HCT116 (cell line): ENCODE measurements around the gene GPC5. TPM values are rescaled to one million over a fixed set of nuclear protein-coding genes. Genes with fewer than 3 reads are reported as not detected.

Experiments
- ATAC-seq: fragments of 200-7000 bp; cut with Tn5 transposase; 2 replicates; pipeline ENCODE4 v1.9.1; 2020; ENCODE audit warnings: mild to moderate bottlenecking, moderate library complexity
- BruUV-seq: library from RNA; stranded (reverse); fragments of 400-500 nt; replicated peaks from 2 replicates; lab custom pipeline; 2021; lab: Mats Ljungman, UMichigan
- CTCF ChIA-PET: fragments of 300-600 bp; sonication (Branson Sonifier 250); formaldehyde crosslinking; loops from one replicate; lab custom pipeline; 2021; ENCODE audit warnings: antibody characterized with exemption; lab: Charles Lee
- POLR2A ChIA-PET: fragments of 300-600, 350-600 bp; sonication (Branson Sonifier 250); formaldehyde crosslinking; loops from one replicate; lab custom pipeline; 2021; ENCODE audit warnings: antibody characterized with exemption; lab: Charles Lee
- RAD21 ChIA-PET, 2 experiments: fragments of 300-600 bp; sonication (Branson Sonifier 250); formaldehyde crosslinking; loops; one replicate each; lab custom pipeline; 2023; ENCODE audit warnings: low total read pairs in 2 of 2; ENCODE audit not compliant: uncharacterized antibody in 2 of 2, unreplicated experiment in 2 of 2, low non-redundant PET in 1 of 2; lab: Charles Lee
- DNase-seq: peaks from one replicate; pipeline ENCODE4 v3.0.0-alpha.2; 2010; ENCODE audit warnings: low read depth, low spot score
- H2AFZ ChIP-seq: fragments of 200-600 bp; shearing (Covaris generic), sonication (generic); 2 replicates; pipeline ENCODE4 v1.6.1; 2017; ENCODE audit warnings: low read depth, mixed run types, mixed read lengths, antibody characterized with exemption, low read length; ENCODE audit not compliant: poor library complexity, severe bottlenecking
- H3K27ac ChIP-seq: 2 replicates; pipeline ENCODE4 v1.5.1; 2012; ENCODE audit warnings: low read depth, low read length
- H3K27me3 ChIP-seq: fragments of 200-600 bp; sonication (generic); 2 replicates; pipeline ENCODE4 v1.6.1; 2016; ENCODE audit warnings: mixed run types, low read length, mixed read lengths; ENCODE audit not compliant: insufficient read depth
- H3K36me3 ChIP-seq, 2 experiments: fragments of 200-500 bp in 1 of 2; fragments of 200-600 bp in 1 of 2; sonication (Bioruptor generic) in 1 of 2; sonication (generic) in 1 of 2; 2 replicates each; pipeline versions ENCODE4 v1.5.1 to v1.6.1; 2014 to 2016; ENCODE audit warnings: low read length in 2 of 2, inconsistent platforms in 1 of 2, mixed read lengths in 1 of 2, mixed run types in 1 of 2; ENCODE audit not compliant: insufficient read depth in 2 of 2, control insufficient read depth in 1 of 2
- H3K4me1 ChIP-seq, 2 experiments: fragments of 200-600 bp in 1 of 2; sonication (generic) in 1 of 2; 2 replicates each; pipeline versions ENCODE4 v1.5.1 to v1.6.1; 2012 to 2017; ENCODE audit warnings: low read length in 2 of 2, inconsistent platforms in 1 of 2, mild to moderate bottlenecking in 1 of 2, mixed read lengths in 1 of 2, mixed run types in 1 of 2, moderate library complexity in 1 of 2; ENCODE audit not compliant: insufficient read depth in 2 of 2, control insufficient read depth in 1 of 2
- H3K4me2 ChIP-seq: fragments of 200-600 bp; sonication (generic); 2 replicates; pipeline ENCODE4 v1.6.1; 2017; ENCODE audit warnings: mixed run types, low read length, mixed read lengths
- H3K4me3 ChIP-seq, 2 experiments: fragments of 200-600 bp in 1 of 2; sonication (generic) in 1 of 2; replicated peaks in 1 of 2; 2 replicates each; pipeline ENCODE4 v1.5.1; 2011 to 2016; ENCODE audit warnings: low read length in 2 of 2, control low read depth in 1 of 2, low read depth in 1 of 2, mild to moderate bottlenecking in 1 of 2, mixed read lengths in 1 of 2, mixed run types in 1 of 2
- H3K79me2 ChIP-seq: fragments of 200-600 bp; sonication (generic); 2 replicates; pipeline ENCODE4 v1.6.1; 2017; ENCODE audit warnings: mild to moderate bottlenecking, mixed run types, low read length, moderate library complexity, mixed read lengths; ENCODE audit not compliant: insufficient read depth
- H3K9ac ChIP-seq: fragments of 200-600 bp; sonication (generic); 2 replicates; pipeline ENCODE4 v1.6.1; 2016; ENCODE audit warnings: low read length, mixed read lengths
- H3K9me2 ChIP-seq: fragments of 200-600 bp; sonication (generic), shearing (Covaris generic); 2 replicates; pipeline ENCODE4 v1.6.1; 2017; ENCODE audit warnings: mixed run types, mild to moderate bottlenecking, moderate library complexity; ENCODE audit not compliant: insufficient read depth
- H3K9me3 ChIP-seq, 2 experiments: fragments of 200-500 bp in 1 of 2; fragments of 200-600 bp in 1 of 2; sonication (Bioruptor generic) in 1 of 2; sonication (generic) in 1 of 2; 2 replicates each; pipeline ENCODE4 v1.6.1; 2014 to 2017; ENCODE audit warnings: low read length in 2 of 2, mixed read lengths in 2 of 2, inconsistent platforms in 1 of 2, low read depth in 1 of 2, mild to moderate bottlenecking in 1 of 2, mixed run types in 1 of 2, moderate library complexity in 1 of 2; ENCODE audit not compliant: control insufficient read depth in 1 of 2, insufficient read depth in 1 of 2
- H4K20me1 ChIP-seq: fragments of 200-600 bp; sonication (generic), shearing (Covaris generic); 2 replicates; pipeline ENCODE4 v1.6.1; 2017; ENCODE audit warnings: mixed run types, mild to moderate bottlenecking, moderate library complexity; ENCODE audit not compliant: insufficient read depth
- ATF3 ChIP-seq: IDR thresholded peaks from 2 replicates; pipeline ENCODE4 v1.6.1; 2012
- CBX3 ChIP-seq: IDR thresholded peaks from 2 replicates; pipeline ENCODE4 v1.6.1; 2012; ENCODE audit warnings: low read depth
- CEBPB ChIP-seq: IDR thresholded peaks from 2 replicates; pipeline ENCODE4 v1.6.1; 2012; ENCODE audit warnings: low read depth
- CTCF ChIP-seq, 3 experiments: fragments of 200-600 bp in 1 of 3; sonication (generic) in 1 of 3; IDR thresholded peaks in 2 of 3; conservative IDR thresholded peaks in 1 of 3; 2 replicates each; pipeline ENCODE4 v1.5.1; 2012 to 2017; ENCODE audit warnings: low read depth in 2 of 3, low read length in 2 of 3, antibody characterized with exemption in 1 of 3, borderline replicate concordance in 1 of 3, control low read depth in 1 of 3, mild to moderate bottlenecking in 1 of 3, mixed read lengths in 1 of 3, mixed run types in 1 of 3, moderate library complexity in 1 of 3; ENCODE audit not compliant: insufficient read depth in 1 of 3
- ELF1 ChIP-seq: IDR thresholded peaks from 2 replicates; pipeline ENCODE4 v1.6.1; 2012; ENCODE audit warnings: low read depth, borderline replicate concordance
- EZH2 ChIP-seq: fragments of 200-600 bp; sonication (generic); IDR thresholded peaks from 2 replicates; pipeline ENCODE4 v1.6.1; 2017; ENCODE audit warnings: antibody characterized with exemption, mixed run types
- EZH2phosphoT487 ChIP-seq: fragments of 200-600 bp; IDR thresholded peaks from 2 replicates; pipeline ENCODE4 v1.6.1; 2018; ENCODE audit warnings: antibody characterized with exemption, borderline replicate concordance
- JUND ChIP-seq: IDR thresholded peaks from 2 replicates; pipeline ENCODE4 v1.6.1; 2012
- MAX ChIP-seq: IDR thresholded peaks from 2 replicates; pipeline ENCODE4 v1.6.1; 2012
- POLR2A ChIP-seq: IDR thresholded peaks from 2 replicates; pipeline ENCODE4 v1.7.0; 2011; ENCODE audit warnings: borderline replicate concordance; ENCODE audit not compliant: insufficient read depth, insufficient read length; ENCODE audit errors: extremely low read depth
- RAD21 ChIP-seq: IDR thresholded peaks from 2 replicates; pipeline ENCODE4 v1.6.1; 2012; ENCODE audit warnings: low read depth, mild to moderate bottlenecking
- SIN3A ChIP-seq: IDR thresholded peaks from 2 replicates; pipeline ENCODE4 v1.6.1; 2012; ENCODE audit warnings: low read depth
- SP1 ChIP-seq: IDR thresholded peaks from 2 replicates; pipeline ENCODE4 v1.6.1; 2012; ENCODE audit warnings: low read depth
- SRF ChIP-seq: IDR thresholded peaks from 2 replicates; pipeline ENCODE4 v1.6.1; 2012; ENCODE audit warnings: low read depth
- TCF7L2 ChIP-seq: IDR thresholded peaks from 2 replicates; pipeline ENCODE4 v1.7.0; 2011; ENCODE audit warnings: borderline replicate concordance, inconsistent platforms; ENCODE audit not compliant: insufficient read depth, insufficient read length; ENCODE audit errors: extremely low read depth
- YY1 ChIP-seq: IDR thresholded peaks from 2 replicates; pipeline ENCODE4 v1.6.1; 2011; ENCODE audit warnings: low read length, low read depth, moderate library complexity, mild to moderate bottlenecking; ENCODE audit not compliant: insufficient replicate concordance; ENCODE audit errors: extremely low read depth
- ZBTB33 ChIP-seq: IDR thresholded peaks from 2 replicates; pipeline ENCODE4 v1.6.1; 2011; ENCODE audit warnings: mild to moderate bottlenecking, low read length, moderate library complexity; ENCODE audit not compliant: insufficient replicate concordance; ENCODE audit errors: extremely low read depth
- ZNF274 ChIP-seq: fragments of 200-500 bp; sonication (Bioruptor generic); IDR thresholded peaks from 2 replicates; pipeline ENCODE4 v1.6.1; 2014; ENCODE audit warnings: mild to moderate bottlenecking, low read depth, low read length, inconsistent platforms
- intact Hi-C: fragments of 100-400 bp; cut with micrococcal nuclease; formaldehyde crosslinking; loops from 2 replicates; pipeline ENCODE4 v1.10.0; 2022
- total RNA-seq: library from RNA; stranded (reverse); gene quantifications from one replicate; pipeline ENCODE4 v1.2.1, GENCODE V29; 2021; ENCODE audit not compliant: unreplicated experiment

The GPC5 gene
- total RNA-seq, 1 experiment from 2014 or later, result not detected

- CTCF ChIA-PET, result no interaction called here
- H3K27me3 ChIP-seq, result no peaks in the 10 kb centered on the region
- H3K9me2 ChIP-seq, result no peaks in the 10 kb centered on the region
- peaks cover 9 to 32% of the 10 kb centered on the region in 2 experiments; a peak in 2 of 4 replicates for H3K9me3 ChIP-seq
- H3K79me2 ChIP-seq, result no peaks in the 10 kb centered on the region
- no peak overlapping the region for H3K4me3 ChIP-seq
- no TSS peak for BruUV-seq
- H2AFZ ChIP-seq, result no peak overlapping the region
- intact Hi-C loops, result no loop called here
- RAD21 ChIA-PET, result no interaction called here
- DNase-seq (no peak), ATAC-seq (no peak)
- no peaks in the 10 kb centered on the region for H3K36me3 ChIP-seq
- H3K4me2 ChIP-seq, result no peak overlapping the region
- POLR2A ChIA-PET, result no interaction called here
- no peaks in the 10 kb centered on the region for H4K20me1 ChIP-seq
- H3K9ac ChIP-seq, result no peak overlapping the region
- TF ChIP-seq CTCF (IDR thresholded peaks at IDR 0.05 in 2 of 3, conservative IDR thresholded peaks at IDR 0.05 in 1 of 3; ENCODE audit: borderline replicate concordance in 1 of 3, insufficient read depth in 1 of 3, low read depth in 2 of 3, low read length in 2 of 3) (no peak), SIN3A (no peak), SRF (no peak), MAX (no peak), POLR2A (no peak), CEBPB (no peak), JUND (no peak), EZH2 (no peak), EZH2phosphoT487 (no peak), ZNF274 (no peak), SP1 (no peak), CBX3 (no peak), ELF1 (no peak), RAD21 (no peak), ZBTB33 (no peak), YY1 (no peak), ATF3 (no peak), TCF7L2 (no peak)
- TF ChIP-seq, all 23 proteins: peak for 0
- H3K4me1 ChIP-seq, result no peaks in the 10 kb centered on the region
- H3K27ac ChIP-seq, result no peak overlapping the region
These were observed 739.1 kb downstream of the GPC5 start for GRCh38 chr13:92137520-92137919.
